Hepatocyte (in vitro differentiated cells): Measurements from ENCODE around the gene SEH1L. TPM values are rescaled to one million over a fixed set of nuclear protein-coding genes. Genes with fewer than 3 reads are reported as not detected.

ENCODE experiments used
- DNase-seq: peaks from one replicate; pipeline ENCODE4 v3.0.0-alpha.2; 2016; ENCODE audit warnings: low spot score
- H2AFZ ChIP-seq: fragments of 200-600 bp; sonication (generic); 2 replicates; pipeline ENCODE4 v1.6.0; 2016; ENCODE audit warnings: antibody characterized with exemption, mild to moderate bottlenecking
- H3K27ac ChIP-seq: fragments of 200-600 bp; sonication (generic); 2 replicates; pipeline ENCODE4 v1.5.1; 2016; ENCODE audit warnings: mild to moderate bottlenecking
- H3K27me3 ChIP-seq: fragments of 200-600 bp; sonication (generic); 2 replicates; pipeline ENCODE4 v1.6.1; 2016
- H3K36me3 ChIP-seq: fragments of 200-600 bp; sonication (generic); replicated peaks from 2 replicates; pipeline ENCODE4 v1.5.1; 2016; ENCODE audit warnings: low read depth; ENCODE audit not compliant: insufficient read depth
- H3K4me1 ChIP-seq: fragments of 200-600 bp; sonication (generic); 2 replicates; pipeline ENCODE4 v1.5.1; 2016; ENCODE audit warnings: mild to moderate bottlenecking, moderate library complexity; ENCODE audit not compliant: insufficient read depth
- H3K4me2 ChIP-seq: fragments of 200-600 bp; sonication (generic); 2 replicates; pipeline ENCODE4 v1.6.0; 2016
- H3K4me3 ChIP-seq: fragments of 200-600 bp; sonication (generic); 2 replicates; pipeline ENCODE4 v1.5.1; 2016; ENCODE audit warnings: mild to moderate bottlenecking
- H3K79me2 ChIP-seq: fragments of 200-600 bp; sonication (generic); 2 replicates; pipeline ENCODE4 v1.6.0; 2017; ENCODE audit warnings: mild to moderate bottlenecking
- H3K9me2 ChIP-seq: fragments of 200-600 bp; sonication (generic); replicated peaks from 2 replicates; pipeline ENCODE4 v1.6.0; 2017; ENCODE audit warnings: mild to moderate bottlenecking; ENCODE audit not compliant: insufficient read depth
- H3K9me3 ChIP-seq: fragments of 200-600 bp; sonication (generic); 2 replicates; pipeline ENCODE4 v1.5.1; 2016; ENCODE audit warnings: low read depth, mild to moderate bottlenecking
- H4K20me1 ChIP-seq: fragments of 200-600 bp; sonication (generic); 2 replicates; pipeline ENCODE4 v1.6.0; 2016; ENCODE audit warnings: mild to moderate bottlenecking; ENCODE audit not compliant: insufficient read depth, poor library complexity, severe bottlenecking
- EZH2 ChIP-seq: fragments of 200-600 bp; sonication (generic); IDR thresholded peaks from 2 replicates; pipeline ENCODE4 v1.6.1; 2016; ENCODE audit warnings: antibody characterized with exemption, mild to moderate bottlenecking, borderline replicate concordance
- EZH2phosphoT487 ChIP-seq: fragments of 200-600 bp; sonication (generic); IDR thresholded peaks from one replicate; pipeline ENCODE4 v1.6.1; 2018; ENCODE audit warnings: antibody characterized with exemption, mild to moderate bottlenecking, low read depth, moderate library complexity; ENCODE audit not compliant: unreplicated experiment, severe bottlenecking
- WGBS: methylation state at CpG from one replicate; pipeline ENCODE4 v1.1.6; 2016; ENCODE audit warnings: low lambda C conversion rate; ENCODE audit errors: missing lambda C conversion rate; 5-methylcytosine and 5-hydroxymethylcytosine counted together
- polyA plus RNA-seq: library from polyadenylated mRNA; unstranded; fragments of >200 nt; fragmentation: Nextera tagmentation; extraction: Ambion mirVana; gene quantifications from 2 replicates; pipeline ENCODE4 v1.2.1, GENCODE V29; 2016
- total RNA-seq: library from RNA; depleted of rRNA; stranded (reverse); fragments of >200 nt; gene quantifications from 2 replicates; pipeline ENCODE4 v1.2.3, GENCODE V29; 2014
- TF ChIP-seq, protein P1 (sequence below): fragments of 200-600 bp; sonication (generic); IDR thresholded peaks from 2 replicates; pipeline ENCODE4 v1.5.1; 2016; ENCODE audit warnings: antibody characterized with exemption, mild to moderate bottlenecking; ENCODE audit not compliant: poor library complexity

SEH1L gene
- total and polyA plus RNA-seq, 2 experiments from 2014 or later: 24.0 to 25.8 TPM

DNA sequence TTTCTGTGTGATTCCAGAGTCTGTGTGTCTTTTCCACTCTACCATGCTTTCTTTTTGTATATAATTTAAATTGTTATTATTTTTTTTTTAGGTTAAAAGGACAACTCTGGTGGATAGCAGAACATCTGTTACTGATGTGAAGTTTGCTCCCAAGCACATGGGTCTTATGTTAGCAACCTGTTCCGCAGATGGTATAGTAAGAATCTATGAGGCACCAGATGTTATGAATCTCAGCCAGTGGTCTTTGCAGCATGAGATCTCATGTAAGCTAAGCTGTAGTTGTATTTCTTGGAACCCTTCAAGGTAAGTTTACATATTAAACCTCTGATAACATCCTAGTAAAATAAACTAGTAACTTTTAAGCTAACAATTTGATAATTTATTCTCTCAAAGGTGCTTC, 15.3 kb downstream of the SEH1L start:
- no peaks in the 10 kb centered on the region for H3K9me2 ChIP-seq
- H4K20me1 ChIP-seq: no peaks in the 10 kb centered on the region
- H3K4me3 ChIP-seq: no peak overlapping the region
- DNase-seq: no peak
- H3K9me3 ChIP-seq: no peaks in the 10 kb centered on the region
- no peak overlapping the region for H3K27ac ChIP-seq
- 89% methylated on average over 1 of the region's 1 CpG for WGBS
- peaks cover 32% of the 10 kb centered on the region for H3K79me2 ChIP-seq
- H3K27me3 ChIP-seq: no peaks in the 10 kb centered on the region
- TF ChIP-seq, protein P1, sequence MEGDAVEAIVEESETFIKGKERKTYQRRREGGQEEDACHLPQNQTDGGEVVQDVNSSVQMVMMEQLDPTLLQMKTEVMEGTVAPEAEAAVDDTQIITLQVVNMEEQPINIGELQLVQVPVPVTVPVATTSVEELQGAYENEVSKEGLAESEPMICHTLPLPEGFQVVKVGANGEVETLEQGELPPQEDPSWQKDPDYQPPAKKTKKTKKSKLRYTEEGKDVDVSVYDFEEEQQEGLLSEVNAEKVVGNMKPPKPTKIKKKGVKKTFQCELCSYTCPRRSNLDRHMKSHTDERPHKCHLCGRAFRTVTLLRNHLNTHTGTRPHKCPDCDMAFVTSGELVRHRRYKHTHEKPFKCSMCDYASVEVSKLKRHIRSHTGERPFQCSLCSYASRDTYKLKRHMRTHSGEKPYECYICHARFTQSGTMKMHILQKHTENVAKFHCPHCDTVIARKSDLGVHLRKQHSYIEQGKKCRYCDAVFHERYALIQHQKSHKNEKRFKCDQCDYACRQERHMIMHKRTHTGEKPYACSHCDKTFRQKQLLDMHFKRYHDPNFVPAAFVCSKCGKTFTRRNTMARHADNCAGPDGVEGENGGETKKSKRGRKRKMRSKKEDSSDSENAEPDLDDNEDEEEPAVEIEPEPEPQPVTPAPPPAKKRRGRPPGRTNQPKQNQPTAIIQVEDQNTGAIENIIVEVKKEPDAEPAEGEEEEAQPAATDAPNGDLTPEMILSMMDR: no peak
- no peak for TF ChIP-seq EZH2phosphoT487
- no peak for TF ChIP-seq EZH2
- no peaks in the 10 kb centered on the region for H3K36me3 ChIP-seq
- H3K4me1 ChIP-seq: no peaks in the 10 kb centered on the region
- H3K4me2 ChIP-seq: no peak overlapping the region
- no peak overlapping the region for H2AFZ ChIP-seq

DNA sequence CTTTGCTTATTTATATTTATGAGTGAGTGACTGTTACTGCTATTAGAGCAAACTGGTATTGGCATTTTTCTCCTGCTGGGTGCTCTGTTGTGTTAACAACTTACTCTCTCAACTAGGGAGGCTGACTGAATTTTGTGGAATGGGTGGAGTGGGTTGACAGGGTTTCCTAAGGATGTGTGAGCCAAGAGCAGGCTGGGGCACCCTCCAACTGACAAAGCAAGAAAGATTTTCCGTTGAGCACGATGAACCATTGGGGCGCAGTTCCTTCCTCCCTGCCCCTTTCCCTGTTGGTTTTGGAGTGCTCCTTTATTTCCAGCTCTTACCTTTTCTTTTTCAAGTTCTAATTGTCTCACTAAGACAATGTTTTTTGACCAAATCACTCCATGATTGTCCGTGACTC, 20.3 kb downstream of the SEH1L start:
- Histone ChIP-seq H2AFZ (no peak overlapping the region), H3K79me2 (no peaks in the 10 kb centered on the region), H3K36me3 (no peaks in the 10 kb centered on the region), H3K27me3 (no peaks in the 10 kb centered on the region), H3K9me2 (no peaks in the 10 kb centered on the region), H3K4me1 (no peaks in the 10 kb centered on the region), H3K9me3 (no peaks in the 10 kb centered on the region), H3K4me3 (no peak overlapping the region), H3K27ac (no peak overlapping the region), H4K20me1 (no peaks in the 10 kb centered on the region), H3K4me2 (no peak overlapping the region)
- TF ChIP-seq EZH2 (no peak), EZH2phosphoT487 (no peak)
- TF ChIP-seq, protein P1: no peak
- no peak for DNase-seq
- 83% methylated on average over 4 of the region's 4 CpGs for WGBS

DNA sequence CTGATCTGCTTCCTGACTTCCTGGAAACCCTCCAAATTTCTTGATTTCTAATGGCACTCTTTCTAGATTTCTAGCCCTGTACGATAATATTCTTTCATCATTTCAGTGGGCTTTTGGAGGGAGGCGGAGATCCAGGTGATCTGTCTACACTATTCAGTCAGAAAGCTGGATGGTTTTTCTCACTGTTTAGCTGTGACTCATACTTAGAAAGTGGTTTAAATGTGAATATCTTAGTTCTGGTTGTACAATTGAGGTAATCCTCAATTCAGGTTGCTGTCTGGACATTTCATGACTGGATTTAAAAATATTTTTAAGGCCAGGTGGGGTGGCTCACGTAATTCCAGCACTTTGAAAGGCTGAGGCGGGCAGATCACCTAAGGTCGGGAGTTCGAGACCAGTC, 20.8 kb downstream of the SEH1L start:
- Histone ChIP-seq H3K4me1 (no peaks in the 10 kb centered on the region), H2AFZ (no peak overlapping the region), H4K20me1 (no peaks in the 10 kb centered on the region), H3K9me3 (no peaks in the 10 kb centered on the region), H3K4me3 (no peak overlapping the region), H3K4me2 (no peak overlapping the region), H3K9me2 (no peaks in the 10 kb centered on the region), H3K27me3 (no peaks in the 10 kb centered on the region), H3K27ac (no peak overlapping the region), H3K36me3 (no peaks in the 10 kb centered on the region), H3K79me2 (no peaks in the 10 kb centered on the region)
- TF ChIP-seq, protein P1: no peak
- TF ChIP-seq EZH2 (no peak), EZH2phosphoT487 (no peak)
- no peak for DNase-seq
- WGBS: 96% methylated on average over 6 of the region's 6 CpGs
